ENCODE results near the gene CTU1. TPM values are rescaled to one million over a fixed set of nuclear protein-coding genes. Genes with fewer than 3 reads are reported as not detected.

Gene CTU1
- polyA plus RNA-seq, 1 experiment: 3.3 TPM

- H3K36me3 ChIP-seq (ENCODE audit: control insufficient read depth, insufficient read depth, low read length): peaks cover 12% of the 10 kb centered on the region
- H3K27me3 ChIP-seq (ENCODE audit: control insufficient read depth, insufficient read depth, low read length): no peaks in the 10 kb centered on the region
- TF ChIP-seq CTCF (IDR thresholded peaks at IDR 0.05; ENCODE audit: insufficient read depth, low read depth, low read length): no peak
- CTCF ChIA-PET: interaction anchor here (1.1 kb wide), 1 partner anchor 9 kb away, joined by 3 read pairs; no protein-coding TSS in a partner anchor
- H3K4me3 ChIP-seq (ENCODE audit: low read depth, low read length): no peak overlapping the region
- POLR2A ChIA-PET: no interaction called here
- no peak for DNase-seq (ENCODE audit: low read depth)
These were observed 9.2 kb downstream of the CTU1 start for GRCh38 chr19:51099047-51099382.

- no peak overlapping the region for H3K4me3 ChIP-seq (ENCODE audit: low read depth, low read length)
- TF ChIP-seq CTCF (IDR thresholded peaks at IDR 0.05; ENCODE audit: insufficient read depth, low read depth, low read length): no peak
- no peaks in the 10 kb centered on the region for H3K27me3 ChIP-seq (ENCODE audit: control insufficient read depth, insufficient read depth, low read length)
- ChIA-PET POLR2A (no interaction called here), CTCF (no interaction called here)
- DNase-seq (ENCODE audit: low read depth): no peak
- H3K36me3 ChIP-seq (ENCODE audit: control insufficient read depth, insufficient read depth, low read length): peaks cover 9% of the 10 kb centered on the region
These were observed 9.7 kb downstream of the CTU1 start for GRCh38 chr19:51098365-51099046.

- TF ChIP-seq CTCF (IDR thresholded peaks at IDR 0.05; ENCODE audit: insufficient read depth, low read depth, low read length): no peak
- DNase-seq (ENCODE audit: low read depth): no peak
- Histone ChIP-seq H3K36me3 (ENCODE audit: control insufficient read depth, insufficient read depth, low read length) (peaks cover 9% of the 10 kb centered on the region), H3K4me3 (ENCODE audit: low read depth, low read length) (no peak overlapping the region), H3K27me3 (ENCODE audit: control insufficient read depth, insufficient read depth, low read length) (no peaks in the 10 kb centered on the region)
- POLR2A ChIA-PET: no interaction called here
- CTCF ChIA-PET: no interaction called here
These were observed 10.4 kb downstream of the CTU1 start for GRCh38 chr19:51097796-51098195.

GRCh38 chr19:51097166-51097738 is 11.0 kb downstream of the CTU1 start:
- POLR2A ChIA-PET: no interaction called here
- no peaks in the 10 kb centered on the region for H3K27me3 ChIP-seq (ENCODE audit: control insufficient read depth, insufficient read depth, low read length)
- CTCF ChIA-PET: interaction anchor here (0.7 to 1.5 kb wide), 8 partner anchors 13 to 591 kb away, joined by 3 to 6 read pairs (median 4); no protein-coding TSS in a partner anchor
- no peak for DNase-seq (ENCODE audit: low read depth)
- H3K4me3 ChIP-seq (ENCODE audit: low read depth, low read length): no peak overlapping the region
- H3K36me3 ChIP-seq (ENCODE audit: control insufficient read depth, insufficient read depth, low read length): peaks cover 7% of the 10 kb centered on the region
- peak; percentile 71 for TF ChIP-seq CTCF (IDR thresholded peaks at IDR 0.05; ENCODE audit: insufficient read depth, low read depth, low read length)

GRCh38 chr19:51096473-51097165 is 11.6 kb downstream of the CTU1 start:
- H3K36me3 ChIP-seq (ENCODE audit: control insufficient read depth, insufficient read depth, low read length): peaks cover 6% of the 10 kb centered on the region
- POLR2A ChIA-PET: no interaction called here
- no peak overlapping the region for H3K4me3 ChIP-seq (ENCODE audit: low read depth, low read length)
- H3K27me3 ChIP-seq (ENCODE audit: control insufficient read depth, insufficient read depth, low read length): no peaks in the 10 kb centered on the region
- DNase-seq (ENCODE audit: low read depth): no peak
- CTCF ChIA-PET: interaction anchor here (0.6 to 1.5 kb wide), 12 partner anchors 8 to 591 kb away, joined by 3 to 6 read pairs (median 3); no protein-coding TSS in a partner anchor
- no peak for TF ChIP-seq CTCF (IDR thresholded peaks at IDR 0.05; ENCODE audit: insufficient read depth, low read depth, low read length)
